SK-MEL-5 (cell line): ENCODE measurements around the gene CRTC2. TPM values are rescaled to one million over a fixed set of nuclear protein-coding genes. Genes with fewer than 3 reads are reported as not detected.
A peak's percentile ranks its signal among the peaks of the same experiment; 100 is the strongest.

Source experiments
- DNase-seq: peaks from one replicate; pipeline ENCODE4 v3.0.0-alpha.2; 2016; ENCODE audit warnings: low read depth, low spot score
- in situ Hi-C: cut with HindIII; loops from 2 replicates; pipeline ENCODE4 v1.10.0; 2016; ENCODE audit warnings: low sequenced_read_pairs, high pct_unique_total_duplicates, low pct_unique_long_range_greater_than_20kb
- total RNA-seq: library from RNA; depleted of rRNA; stranded (reverse); fragments of >200 nt; shearing (Covaris generic); gene quantifications from 2 replicates; pipeline ENCODE4 v1.2.3, GENCODE V29; 2014

The CRTC2 gene
- total RNA-seq, 1 experiment from 2014 or later: 11.1 TPM

- in situ Hi-C loops: no loop called here
Measured at GRCh38 chr1:153959454-153959853, 1.0 kb upstream of the CRTC2 start.

GRCh38 chr1:153958961-153959260 lies 499 bp upstream of the CRTC2 start:
- DNase-seq: no peak
- in situ Hi-C loops: no loop called here

More at GRCh38 chr1:153959454-153959853, 1.0 kb upstream of the CRTC2 start:
- DNase-seq: no peak

- in situ Hi-C loops: no loop called here
- no peak for DNase-seq
Measured at GRCh38 chr1:153957744-153958110, 685 bp downstream of the CRTC2 start.

- in situ Hi-C loops: no loop called here
- no peak for DNase-seq
Measured at GRCh38 chr1:153956997-153957715, 1.3 kb downstream of the CRTC2 start.

- in situ Hi-C loops: no loop called here
- no peak for DNase-seq
Measured at GRCh38 chr1:153954826-153955225, 3.6 kb downstream of the CRTC2 start.

GRCh38 chr1:153953859-153954365 lies 4.5 kb downstream of the CRTC2 start:
- in situ Hi-C loops: no loop called here
- no peak for DNase-seq

GRCh38 chr1:153951801-153952200 lies 6.6 kb downstream of the CRTC2 start:
- no peak for DNase-seq
- in situ Hi-C loops: no loop called here

- in situ Hi-C loops: no loop called here
- DNase-seq: no peak
Measured at GRCh38 chr1:153951183-153951582, 7.2 kb downstream of the CRTC2 start.

- in situ Hi-C loops: no loop called here
Measured at GRCh38 chr1:153946622-153947241, 11.7 kb downstream of the CRTC2 start, which contains the start of gene DENND4B. Gene DENND4B, minus strand, starts transcription at chr1:153946718. Its CDS starts 2,344 bp downstream, at chr1:153944374.

GRCh38 chr1:153945795-153946621 lies 12.4 kb downstream of the CRTC2 start:
- in situ Hi-C loops: no loop called here
- peak; percentile 81 for DNase-seq

More at GRCh38 chr1:153946622-153947241, 11.7 kb downstream of the CRTC2 start, which contains the start of gene DENND4B:
- DNase-seq: peak; percentile 87

- peak; percentile 31 for DNase-seq
- in situ Hi-C loops: no loop called here
Measured at GRCh38 chr1:153945131-153945794, 13.1 kb downstream of the CRTC2 start.

GRCh38 chr1:153944827-153945117 lies 13.6 kb downstream of the CRTC2 start:
- no peak for DNase-seq
- in situ Hi-C loops: no loop called here

- in situ Hi-C loops: no loop called here
- no peak for DNase-seq
Measured at GRCh38 chr1:153944005-153944826, 14.2 kb downstream of the CRTC2 start.

- in situ Hi-C loops: no loop called here
- no peak for DNase-seq
Measured at GRCh38 chr1:153942766-153943549, 15.5 kb downstream of the CRTC2 start.

GRCh38 chr1:153941826-153942725 lies 16.3 kb downstream of the CRTC2 start:
- in situ Hi-C loops: no loop called here
- no peak for DNase-seq

- no peak for DNase-seq
- in situ Hi-C loops: no loop called here
Measured at GRCh38 chr1:153940756-153941155, 17.7 kb downstream of the CRTC2 start.
